Omental fat pad (tissue), 4 donors: Measurements from ENCODE around the gene ANKRD40CL. TPM values are rescaled to one million over a fixed set of nuclear protein-coding genes. Genes with fewer than 3 reads are reported as not detected.

Experiments
- ATAC-seq: fragments of 150-250 bp; one replicate; pipeline ENCODE4 v1.9.1; 2016; ENCODE audit warnings: mild to moderate bottlenecking, moderate library complexity; ENCODE audit not compliant: low FRiP score
- DNase-seq: peaks from one replicate; pipeline ENCODE4 v3.0.0-alpha.2; 2019; ENCODE audit warnings: low spot score
- CTCF ChIP-seq, 3 donors: fragments of 450-650 bp; IDR thresholded peaks; one replicate each; pipeline ENCODE4 v1.5.1; 2016 to 2017; ENCODE audit warnings: antibody characterized with exemption in 3 of 3, mild to moderate bottlenecking in 3 of 3, moderate library complexity in 2 of 3
- total RNA-seq, 4 donors: library from RNA; depleted of rRNA; stranded (reverse); fragments of >200 nt; gene quantifications; one replicate each; pipeline ENCODE4 v1.1.0, GENCODE V29; 2016

The ANKRD40CL gene, protein sequence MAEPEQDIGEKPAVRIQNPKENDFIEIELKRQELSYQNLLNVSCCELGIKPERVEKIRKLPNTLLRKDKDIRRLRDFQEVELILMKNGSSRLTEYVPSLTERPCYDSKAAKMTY
- total RNA-seq = not detected

DNA sequence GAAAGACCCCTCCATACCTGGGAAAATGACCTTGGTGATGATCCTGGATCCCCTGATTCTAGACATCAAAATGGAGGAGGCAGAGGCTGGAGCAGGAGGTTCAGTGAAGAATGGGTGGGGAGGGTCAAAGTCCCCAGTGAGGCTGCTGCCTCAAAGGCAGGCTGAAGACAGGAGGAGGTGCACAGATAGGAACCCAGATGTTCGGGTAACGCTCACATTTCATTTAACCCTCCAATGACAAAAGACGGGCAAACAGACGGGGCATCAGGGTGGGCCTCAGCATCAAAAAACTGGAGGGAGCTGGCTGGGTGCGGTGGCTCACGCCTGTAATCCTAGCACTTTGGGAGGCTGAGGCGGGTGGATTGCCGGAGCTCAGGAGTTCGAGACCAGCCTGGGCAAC lies at the start of gene ANKRD40CL:
Gene ANKRD40CL, minus strand, starts transcription at position 73 of the 400 bp plus-strand sequence. CDS start 605 bp downstream, outside the sequence.
- no peak for DNase-seq
- TF ChIP-seq CTCF (IDR thresholded peaks at IDR 0.05) = no peak
- no peak for ATAC-seq

DNA sequence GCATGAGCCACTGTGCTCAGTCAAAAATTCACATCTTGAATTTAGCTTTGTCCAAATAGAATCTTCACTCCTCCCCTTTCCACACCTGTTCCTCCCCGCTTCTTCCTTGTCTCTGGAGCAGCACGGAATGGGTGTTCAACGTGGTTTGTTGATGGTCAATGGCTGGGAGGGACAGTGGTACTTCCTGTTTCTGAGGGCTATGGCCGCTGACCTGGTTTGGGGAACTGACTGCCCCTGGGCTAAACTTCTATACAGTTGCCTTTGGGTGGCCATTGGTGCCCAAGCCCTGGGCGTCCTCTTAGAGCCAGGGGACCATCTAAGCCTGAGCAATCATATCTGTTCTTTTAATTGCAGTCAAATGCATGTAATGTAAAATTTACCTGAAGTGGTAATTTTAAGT lies 49.0 kb upstream of the ANKRD40CL start:
- no peak for TF ChIP-seq CTCF (IDR thresholded peaks at IDR 0.05)

GRCh38 chr17:50815400-50815799 lies 48.1 kb upstream of the ANKRD40CL start:
- ATAC-seq = no peak
- no peak for TF ChIP-seq CTCF (IDR thresholded peaks at IDR 0.05)
- no peak for DNase-seq

More for the DNA sequence above, 49.0 kb upstream of the ANKRD40CL start:
- no peak for ATAC-seq
- DNase-seq = no peak

DNA sequence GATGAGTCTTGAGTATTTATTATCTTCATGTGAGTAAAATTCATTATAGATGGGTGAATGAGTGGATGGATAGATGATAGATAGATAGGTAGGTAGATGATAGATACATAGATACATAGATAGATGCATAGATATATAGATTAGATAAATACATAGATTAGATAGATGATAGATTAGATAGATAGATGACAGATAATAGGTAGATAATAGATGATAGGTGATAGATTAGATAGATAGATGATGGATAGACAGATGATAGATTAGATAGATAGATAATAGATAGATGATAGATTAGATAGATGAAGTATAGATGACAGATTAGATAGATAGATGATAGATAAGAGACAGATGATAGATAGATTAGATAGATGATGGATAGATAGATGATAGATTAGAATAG lies 46.3 kb upstream of the ANKRD40CL start:
- DNase-seq (no peak), ATAC-seq (no peak)
- no peak for TF ChIP-seq CTCF (IDR thresholded peaks at IDR 0.05)

- no peak for ATAC-seq
- DNase-seq = no peak
- no peak for TF ChIP-seq CTCF (IDR thresholded peaks at IDR 0.05)
Measured at GRCh38 chr17:50808888-50809287, 41.6 kb upstream of the ANKRD40CL start.

- no peak for TF ChIP-seq CTCF (IDR thresholded peaks at IDR 0.05)
- ATAC-seq (no peak), DNase-seq (no peak)
Measured at GRCh38 chr17:50808413-50808812, 41.1 kb upstream of the ANKRD40CL start.

DNA sequence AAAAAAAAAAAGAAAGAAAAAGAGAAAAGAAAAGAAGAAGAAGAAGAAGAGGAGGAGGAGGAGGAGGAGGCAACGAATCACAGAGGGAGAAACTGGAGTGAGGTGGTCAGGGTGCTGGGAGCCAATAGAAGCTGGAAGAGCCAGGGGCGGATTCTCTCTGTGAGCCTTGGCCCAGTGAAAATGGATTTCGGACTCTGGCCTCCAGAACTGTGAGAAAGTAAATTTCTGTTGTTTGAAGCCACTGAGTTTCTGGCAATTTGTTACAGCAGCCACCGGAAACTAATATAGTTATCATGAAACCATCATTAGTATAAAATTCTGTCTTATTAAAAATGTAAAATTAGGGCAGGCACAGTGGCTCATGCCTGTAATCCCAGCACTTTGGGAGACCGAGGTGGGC lies 40.4 kb upstream of the ANKRD40CL start:
- no peak for TF ChIP-seq CTCF (IDR thresholded peaks at IDR 0.05)
- DNase-seq = no peak
- no peak for ATAC-seq
